ENCODE data around the gene DNAAF3. TPM values are rescaled to one million over a fixed set of nuclear protein-coding genes. Genes with fewer than 3 reads are reported as not detected.

The DNAAF3 gene
- 2.4 and 2.5 TPM in 2 replicates for polyA plus RNA-seq (2012; rRNA removed)
- polyA plus RNA-seq (2012; cell fraction: cytosol; rRNA removed), result 0.53 and 0.93 TPM in 2 replicates
- polyA plus RNA-seq (2012; cell fraction: nucleus; rRNA removed), result 10.9 and 16.6 TPM in 2 replicates

DNA sequence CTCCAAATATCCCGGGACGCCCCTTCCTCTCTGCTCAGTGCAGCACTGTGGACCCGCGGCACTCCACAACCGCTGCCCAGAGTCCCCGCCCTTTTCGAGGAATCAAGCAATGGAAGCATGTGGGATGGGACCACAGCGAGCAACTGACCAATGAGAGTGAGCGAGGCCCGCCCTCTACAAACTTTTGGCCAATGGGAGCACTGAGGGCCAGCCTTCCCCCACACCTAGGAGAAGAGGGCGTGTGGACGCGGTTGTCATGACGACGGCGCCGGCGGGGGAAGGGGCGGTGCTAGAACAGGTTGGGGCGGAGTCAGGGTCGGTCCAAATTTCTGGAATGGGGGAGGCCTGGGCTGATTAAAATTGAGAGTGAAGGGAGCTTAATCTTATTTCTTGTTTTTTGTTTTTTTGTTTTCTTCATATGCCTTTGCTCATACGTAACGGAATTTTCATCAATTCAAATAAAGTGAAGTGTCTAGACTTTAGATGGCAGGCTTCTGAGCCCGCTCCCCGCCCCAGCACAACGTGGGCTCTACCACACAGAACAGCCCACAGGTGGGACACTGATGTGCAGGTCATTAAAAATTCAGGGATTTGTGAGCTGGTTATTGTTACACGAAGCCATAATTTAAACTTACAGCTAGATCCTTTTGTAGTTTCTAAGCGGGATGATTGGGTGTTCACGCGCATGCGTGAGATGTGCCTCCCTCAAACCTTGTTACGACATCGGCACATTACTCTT lies at the start of gene DNAAF3:
Gene DNAAF3, minus strand, starts transcription at position 84 of the 739 bp plus-strand sequence. CDS start 200 bp downstream, outside the sequence.
- under 1% methylated on average over 29 of the region's 33 CpGs for WGBS (ENCODE audit: low lambda C conversion rate)
- CTCF ChIA-PET, result interaction anchor here (0.5 to 6.3 kb wide), 21 partner anchors 8 to 301 kb away, joined by 3 to 37 read pairs (median 5); partner anchors contain the start of genes PPP6R1, SYT5, TMEM238 and TNNI3
- H3K4me3 ChIP-seq (ENCODE audit: low read depth in 2 of 2, low read length in 1 of 2), result peak within 1 kb of the TSS; percentile 55 to 86
- POLR2A ChIA-PET, result interaction anchor here (0.6 to 1.0 kb wide), 2 partner anchors 93 to 114 kb away, joined by 3 read pairs; partner anchors contain the start of gene HSPBP1
- peak within 1 kb of the TSS; percentile 94 for H3K4me2 ChIP-seq
- no peaks in the 10 kb centered on the region for H3K9me3 ChIP-seq
- peaks cover 0 to 6% of the 10 kb centered on the region in 2 experiments; a peak in 1 of 4 replicates for H3K4me1 ChIP-seq (ENCODE audit: control insufficient read depth in 1 of 2, insufficient read depth in 2 of 2, low read depth in 1 of 2, low read length in 1 of 2)
- H2AFZ ChIP-seq (ENCODE audit: low read depth), result peak within 1 kb of the TSS; percentile 99
- peaks cover 47% of the 10 kb centered on the region for H3K27me3 ChIP-seq (ENCODE audit: insufficient read depth)
- no peaks in the 10 kb centered on the region for H3K79me2 ChIP-seq (ENCODE audit: insufficient read depth)
- no peaks in the 10 kb centered on the region for H4K20me1 ChIP-seq (ENCODE audit: insufficient read depth)
- H3K36me3 ChIP-seq (replicated peaks in 1 of 2; ENCODE audit: control insufficient read depth in 1 of 2, insufficient read depth in 2 of 2, low read length in 1 of 2), result no peaks in the 10 kb centered on the region
- H3F3A ChIP-seq (replicated peaks; ENCODE audit: insufficient read depth), result no peaks in the 10 kb centered on the region
- TF ChIP-seq MXI1 (IDR thresholded peaks at IDR 0.05; ENCODE audit: low read depth, low read length) (peak; percentile 86), SIN3A (IDR thresholded peaks at IDR 0.05; ENCODE audit: borderline replicate concordance, low read depth, low read length) (peak; percentile 35; the same call in 1 of the 2 replicates), MAX (IDR thresholded peaks at IDR 0.05; ENCODE audit: low read depth) (peak; percentile 20), RCOR1 (IDR thresholded peaks at IDR 0.05; ENCODE audit: low read length) (peak; percentile 83; the same call in 1 of the 2 replicates), RFX5 (IDR thresholded peaks at IDR 0.05; ENCODE audit: low read length) (peak; percentile 68; the same call in 1 of the 2 replicates), ELF1 (IDR thresholded peaks at IDR 0.05) (no peak), JUND (IDR thresholded peaks at IDR 0.05) (peak; percentile 17; the same call in 1 of the 2 replicates), FOSL2 (IDR thresholded peaks at IDR 0.05; ENCODE audit: borderline replicate concordance, low read depth) (no peak), CHD2 (IDR thresholded peaks at IDR 0.05; ENCODE audit: low read length, partially characterized antibody) (peak; percentile 92), NRF1 (IDR thresholded peaks at IDR 0.05; ENCODE audit: low read depth, low read length) (peak; percentile 80), IRF3 (IDR thresholded peaks at IDR 0.05; ENCODE audit: low read depth, low read length) (peak; percentile 74)
- TF ChIP-seq, protein P1, sequence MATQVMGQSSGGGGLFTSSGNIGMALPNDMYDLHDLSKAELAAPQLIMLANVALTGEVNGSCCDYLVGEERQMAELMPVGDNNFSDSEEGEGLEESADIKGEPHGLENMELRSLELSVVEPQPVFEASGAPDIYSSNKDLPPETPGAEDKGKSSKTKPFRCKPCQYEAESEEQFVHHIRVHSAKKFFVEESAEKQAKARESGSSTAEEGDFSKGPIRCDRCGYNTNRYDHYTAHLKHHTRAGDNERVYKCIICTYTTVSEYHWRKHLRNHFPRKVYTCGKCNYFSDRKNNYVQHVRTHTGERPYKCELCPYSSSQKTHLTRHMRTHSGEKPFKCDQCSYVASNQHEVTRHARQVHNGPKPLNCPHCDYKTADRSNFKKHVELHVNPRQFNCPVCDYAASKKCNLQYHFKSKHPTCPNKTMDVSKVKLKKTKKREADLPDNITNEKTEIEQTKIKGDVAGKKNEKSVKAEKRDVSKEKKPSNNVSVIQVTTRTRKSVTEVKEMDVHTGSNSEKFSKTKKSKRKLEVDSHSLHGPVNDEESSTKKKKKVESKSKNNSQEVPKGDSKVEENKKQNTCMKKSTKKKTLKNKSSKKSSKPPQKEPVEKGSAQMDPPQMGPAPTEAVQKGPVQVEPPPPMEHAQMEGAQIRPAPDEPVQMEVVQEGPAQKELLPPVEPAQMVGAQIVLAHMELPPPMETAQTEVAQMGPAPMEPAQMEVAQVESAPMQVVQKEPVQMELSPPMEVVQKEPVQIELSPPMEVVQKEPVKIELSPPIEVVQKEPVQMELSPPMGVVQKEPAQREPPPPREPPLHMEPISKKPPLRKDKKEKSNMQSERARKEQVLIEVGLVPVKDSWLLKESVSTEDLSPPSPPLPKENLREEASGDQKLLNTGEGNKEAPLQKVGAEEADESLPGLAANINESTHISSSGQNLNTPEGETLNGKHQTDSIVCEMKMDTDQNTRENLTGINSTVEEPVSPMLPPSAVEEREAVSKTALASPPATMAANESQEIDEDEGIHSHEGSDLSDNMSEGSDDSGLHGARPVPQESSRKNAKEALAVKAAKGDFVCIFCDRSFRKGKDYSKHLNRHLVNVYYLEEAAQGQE (IDR thresholded peaks at IDR 0.05; ENCODE audit: low read depth, low read length), result no peak
- H3K27ac ChIP-seq (ENCODE audit: low read depth in 2 of 2, low read length in 1 of 2), result peak within 1 kb of the TSS in 1 of 2 experiments; percentile 60; a peak in 1 of 4 replicates
- peak; percentile 99 for DNase-seq
- H3K9me2 ChIP-seq, result no peaks in the 10 kb centered on the region
- H3K9ac ChIP-seq, result no peak within 1 kb of the TSS
